Esophagus muscularis mucosa (tissue), 3 donors: Measurements from ENCODE around the gene ADAMTSL1.

Experiments
- POLR2A ChIP-seq: fragments of 450-650 bp; IDR thresholded peaks from one replicate; pipeline ENCODE4 v1.6.1; 2017; ENCODE audit warnings: antibody characterized with exemption, moderate library complexity, mild to moderate bottlenecking, low read depth
- POLR2AphosphoS5 ChIP-seq, 2 donors: sonication (generic); formaldehyde crosslinking; IDR thresholded peaks; one replicate each; pipeline ENCODE4 v1.6.1; 2017; ENCODE audit warnings: antibody characterized with exemption in 2 of 2
- TF ChIP-seq, protein P1 (sequence below), 3 experiments: fragments of 200-600 bp in 2 of 3; fragments of 450-650 bp in 1 of 3; sonication (generic) in 2 of 3; IDR thresholded peaks; one replicate each; pipeline ENCODE4 v1.5.1; 2017 to 2019; ENCODE audit warnings: antibody characterized with exemption in 3 of 3, mild to moderate bottlenecking in 2 of 3, moderate library complexity in 1 of 3

DNA sequence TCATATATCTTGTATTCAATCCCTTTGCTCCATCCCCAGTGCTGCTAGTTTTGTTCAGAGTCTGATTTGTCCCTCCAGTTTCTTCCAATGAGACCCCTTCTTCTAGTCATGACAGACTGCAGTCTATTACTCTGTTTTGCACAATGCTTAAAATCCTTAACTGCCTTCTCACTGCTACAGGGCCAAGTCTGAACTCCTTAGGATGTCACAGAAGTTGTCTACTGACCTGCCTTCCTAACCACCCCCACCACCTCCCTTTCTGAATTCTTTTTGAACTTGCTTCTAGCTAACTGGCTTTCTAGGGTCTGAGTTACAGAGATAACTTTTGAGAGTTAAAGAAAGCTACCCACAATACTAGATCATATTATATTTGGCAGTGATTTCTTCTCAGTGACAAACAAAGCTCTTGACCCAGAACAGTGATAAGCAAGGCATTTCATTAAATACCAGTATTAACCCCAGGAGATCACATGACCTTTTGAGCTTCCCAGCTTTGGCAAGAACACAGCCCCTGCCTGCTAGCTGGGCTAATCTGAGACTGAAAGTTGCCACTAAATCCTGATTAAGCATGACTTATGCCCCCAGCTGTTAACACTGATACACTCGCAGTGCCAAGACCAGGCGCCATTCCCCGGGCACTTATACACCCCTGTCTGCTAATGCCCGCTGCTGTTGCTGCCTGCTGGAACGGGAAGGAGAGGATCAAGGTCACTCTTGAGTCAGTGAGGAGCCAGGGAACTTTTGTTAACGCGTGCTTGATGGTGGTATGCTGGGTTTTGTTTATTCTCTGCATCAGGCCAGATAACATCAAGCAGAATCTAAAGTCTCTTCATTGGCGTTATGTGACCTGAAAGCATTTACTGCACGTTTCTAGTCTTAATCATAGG is 36.4 kb upstream of the ADAMTSL1 start:
- TF ChIP-seq POLR2A (no peak), POLR2AphosphoS5 (IDR thresholded peaks at IDR 0.05) (peak in 1 of 2 donors; percentile 19)
- TF ChIP-seq, protein P1, sequence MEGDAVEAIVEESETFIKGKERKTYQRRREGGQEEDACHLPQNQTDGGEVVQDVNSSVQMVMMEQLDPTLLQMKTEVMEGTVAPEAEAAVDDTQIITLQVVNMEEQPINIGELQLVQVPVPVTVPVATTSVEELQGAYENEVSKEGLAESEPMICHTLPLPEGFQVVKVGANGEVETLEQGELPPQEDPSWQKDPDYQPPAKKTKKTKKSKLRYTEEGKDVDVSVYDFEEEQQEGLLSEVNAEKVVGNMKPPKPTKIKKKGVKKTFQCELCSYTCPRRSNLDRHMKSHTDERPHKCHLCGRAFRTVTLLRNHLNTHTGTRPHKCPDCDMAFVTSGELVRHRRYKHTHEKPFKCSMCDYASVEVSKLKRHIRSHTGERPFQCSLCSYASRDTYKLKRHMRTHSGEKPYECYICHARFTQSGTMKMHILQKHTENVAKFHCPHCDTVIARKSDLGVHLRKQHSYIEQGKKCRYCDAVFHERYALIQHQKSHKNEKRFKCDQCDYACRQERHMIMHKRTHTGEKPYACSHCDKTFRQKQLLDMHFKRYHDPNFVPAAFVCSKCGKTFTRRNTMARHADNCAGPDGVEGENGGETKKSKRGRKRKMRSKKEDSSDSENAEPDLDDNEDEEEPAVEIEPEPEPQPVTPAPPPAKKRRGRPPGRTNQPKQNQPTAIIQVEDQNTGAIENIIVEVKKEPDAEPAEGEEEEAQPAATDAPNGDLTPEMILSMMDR (IDR thresholded peaks at IDR 0.05) = no peak
